ENCODE results near the gene HOXC11. TPM values are rescaled to one million over a fixed set of nuclear protein-coding genes. Genes with fewer than 3 reads are reported as not detected.

Gene HOXC11
- total and polyA plus RNA-seq, 2 of the 4 experiments (the other 2 are of a cell fraction) = not detected

GRCh38 chr12:53976172-53976822 is 3.4 kb downstream of the HOXC11 start:
- peaks cover 16% of the 10 kb centered on the region for H3K9me3 ChIP-seq (ENCODE audit: control insufficient read depth, insufficient read depth, low read length)
- H4K20me1 ChIP-seq (ENCODE audit: insufficient read depth, low read length) = peaks cover 2% of the 10 kb centered on the region; the same call in 1 of the 2 replicates
- H3K18ac ChIP-seq (ENCODE audit: low read depth, low read length) = no peak overlapping the region
- no peak overlapping the region for H2BK20ac ChIP-seq (ENCODE audit: low read depth, low read length)
- BruUV-seq (replicated peaks) = no TSS peak
- no peak overlapping the region for H3K4ac ChIP-seq (ENCODE audit: low read depth, low read length)
- no peak overlapping the region for H4K91ac ChIP-seq (ENCODE audit: insufficient read depth, low read depth, low read length)
- H3K56ac ChIP-seq (ENCODE audit: extremely low read depth, insufficient read depth, low read length) = no peak overlapping the region
- TF ChIP-seq SMC3 (IDR thresholded peaks at IDR 0.05; ENCODE audit: low read depth, low read length) = no peak
- no peak for TF ChIP-seq POLR2A (IDR thresholded peaks at IDR 0.05; ENCODE audit: low read depth, low read length)
- no peak for TF ChIP-seq MAZ (IDR thresholded peaks at IDR 0.05; ENCODE audit: borderline replicate concordance, low read depth, low read length)
- TF ChIP-seq CTCF (conservative IDR thresholded peaks at IDR 0.05; ENCODE audit: low read depth, low read length) = no peak
- no peak for TF ChIP-seq USF2 (IDR thresholded peaks at IDR 0.05; ENCODE audit: low read depth, low read length)
- TF ChIP-seq RAD21 (IDR thresholded peaks at IDR 0.05; ENCODE audit: low read length) = no peak
- no peak for TF ChIP-seq NFE2L2 (IDR thresholded peaks at IDR 0.05; ENCODE audit: low read depth, low read length)
- no peak for TF ChIP-seq MXI1 (IDR thresholded peaks at IDR 0.05; ENCODE audit: borderline replicate concordance, low read depth, low read length)
- no peak for TF ChIP-seq BHLHE40 (IDR thresholded peaks at IDR 0.05; ENCODE audit: low read depth, low read length)
- no peak for TF ChIP-seq CHD1 (IDR thresholded peaks at IDR 0.05; ENCODE audit: low read depth, low read length)
- TF ChIP-seq RCOR1 (IDR thresholded peaks at IDR 0.05; ENCODE audit: insufficient replicate concordance, low read length) = no peak
- TF ChIP-seq RFX5 (IDR thresholded peaks at IDR 0.05; ENCODE audit: low read depth, low read length) = no peak
- TF ChIP-seq ELK1 (IDR thresholded peaks at IDR 0.05; ENCODE audit: borderline replicate concordance, low read depth, low read length) = no peak
- H4K8ac ChIP-seq (ENCODE audit: low read depth in 2 of 2, low read length in 2 of 2) = no peak overlapping the region
- peaks cover 2% of the 10 kb centered on the region; the same call in 1 of the 2 replicates for H3K4me1 ChIP-seq (ENCODE audit: control insufficient read depth, insufficient read depth, low read length)
- H3K4me2 ChIP-seq (ENCODE audit: low read depth, low read length) = no peak overlapping the region
- H2AFZ ChIP-seq (replicated peaks; ENCODE audit: low read length, poor library complexity) = no peak overlapping the region
- no peak overlapping the region for H3K14ac ChIP-seq (replicated peaks; ENCODE audit: low read depth, low read length)
- no peak overlapping the region for H2BK5ac ChIP-seq (ENCODE audit: low read depth, low read length, poor library complexity, severe bottlenecking)
- H2BK120ac ChIP-seq (ENCODE audit: low read depth, low read length) = no peak overlapping the region
- in situ Hi-C loops (cut with MboI; ENCODE audit: low sequenced_read_pairs) = no loop called here
- H3K9ac ChIP-seq (ENCODE audit: low read depth, low read length) = no peak overlapping the region
- ATAC-seq (ENCODE audit: low read depth) = no peak
- no peak overlapping the region for H2BK15ac ChIP-seq (ENCODE audit: low read depth, low read length)
- no peaks in the 10 kb centered on the region for H3K79me1 ChIP-seq (ENCODE audit: low read depth in 1 of 2, low read length in 2 of 2)
- WGBS, 2 experiments (ENCODE audit: extremely low coverage in 2 of 2, insufficient read length in 1 of 2) = 4% methylated on average over 4 of the region's 21 CpGs; no CpG with 5 or more reads in 1 of the 2 experiments
- H3K9me1 ChIP-seq (ENCODE audit: insufficient read depth, low read length) = no peaks in the 10 kb centered on the region
- peaks cover 95% of the 10 kb centered on the region for H3K27me3 ChIP-seq (ENCODE audit: control insufficient read depth, insufficient read depth, low read length)
- no peak overlapping the region for H2AK5ac ChIP-seq (ENCODE audit: low read depth, low read length)
- POLR2A ChIA-PET (ENCODE audit: unreplicated experiment) = no interaction called here
- H3K36me3 ChIP-seq (ENCODE audit: control insufficient read depth, insufficient read depth, low read length) = no peaks in the 10 kb centered on the region
- H3K23ac ChIP-seq (ENCODE audit: low read depth, low read length) = no peak overlapping the region
- DNase-seq = no peak
- no peak overlapping the region for H4K5ac ChIP-seq (ENCODE audit: low read depth, low read length)
- H2AK9ac ChIP-seq (replicated peaks; ENCODE audit: low read depth, low read length, poor library complexity) = no peak overlapping the region
- no peak overlapping the region for H3K4me3 ChIP-seq (ENCODE audit: insufficient read depth, low read depth, low read length)
- CTCF ChIA-PET = interaction anchor here (0.6 kb wide), 1 partner anchor 97 kb away, joined by 3 read pairs; no protein-coding TSS in a partner anchor
- H3K27ac ChIP-seq (ENCODE audit: insufficient read depth, low read length) = no peak overlapping the region
- dilution Hi-C loops (cut with HindIII; ENCODE audit: low sequenced_read_pairs, unreplicated experiment) = no loop called here
- intact Hi-C loops (cut with micrococcal nuclease) = no loop called here
